ENCODE measurements around the gene CACNA2D4. TPM values are rescaled to one million over a fixed set of nuclear protein-coding genes. Genes with fewer than 3 reads are reported as not detected.

Gene CACNA2D4
- total and polyA plus RNA-seq, 2 of the 13 experiments (the other 11 are each of a cell fraction or from before 2014, with no cell fraction given): 14.2 to 136 TPM

DNA sequence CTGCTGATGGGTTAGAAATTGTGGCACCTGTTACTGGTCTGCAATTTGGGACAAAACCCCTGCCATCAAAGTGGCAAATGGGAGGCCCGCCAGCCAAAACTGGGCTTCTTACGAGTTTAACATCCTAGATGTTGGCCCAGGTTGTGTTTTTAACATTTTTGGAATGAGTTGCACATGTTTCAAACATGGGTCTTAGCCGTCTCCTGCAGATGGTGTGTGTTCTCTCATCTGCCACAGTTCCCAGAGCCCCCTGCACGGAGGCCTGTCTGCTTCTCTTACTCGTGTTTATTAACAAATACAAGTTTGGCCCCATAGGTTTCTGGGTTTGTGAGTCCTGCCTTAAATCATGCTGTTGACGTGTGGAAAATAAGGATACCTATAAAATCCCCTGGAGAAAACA lies 46.5 kb downstream of the CACNA2D4 start:
- H3K36me3 ChIP-seq (replicated peaks in 1 of 2; ENCODE audit: control insufficient read depth in 1 of 2, insufficient read depth in 2 of 2, low read length in 2 of 2): no peaks in the 10 kb centered on the region
- TF ChIP-seq ZNF333 (CRISPR knock-in tag; IDR thresholded peaks at IDR 0.05; ENCODE audit: borderline replicate concordance) (no peak), ZNF577 (CRISPR knock-in tag; IDR thresholded peaks at IDR 0.05; ENCODE audit: borderline replicate concordance, low read depth) (no peak), SALL1 (CRISPR knock-in tag; IDR thresholded peaks at IDR 0.05) (no peak)
- TF ChIP-seq, protein P1, sequence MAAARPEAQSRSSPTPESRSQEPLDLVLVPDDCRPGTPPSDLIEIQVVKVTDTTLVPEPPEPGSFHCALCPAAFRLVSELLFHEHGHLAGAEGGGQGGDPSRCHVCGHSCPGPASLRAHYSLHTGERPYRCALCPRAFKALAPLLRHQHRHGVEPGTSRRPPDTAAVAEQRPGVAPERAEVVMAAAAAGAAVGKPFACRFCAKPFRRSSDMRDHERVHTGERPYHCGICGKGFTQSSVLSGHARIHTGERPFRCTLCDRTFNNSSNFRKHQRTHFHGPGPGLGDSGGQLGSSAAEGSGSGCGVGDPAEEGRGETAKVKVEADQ (CRISPR knock-in tag; IDR thresholded peaks at IDR 0.05; ENCODE audit: borderline replicate concordance): no peak
- no peak overlapping the region for H3K4me3 ChIP-seq (replicated peaks in 1 of 3; ENCODE audit: insufficient read depth in 1 of 3, low read depth in 2 of 3, low read length in 3 of 3)
- no peaks in the 10 kb centered on the region for H3K9me3 ChIP-seq (ENCODE audit: low read length)
- FAIRE-seq (no peak), ATAC-seq (no peak), DNase-seq (ENCODE audit: low spot score) (no peak)
- H3K79me2 ChIP-seq (ENCODE audit: insufficient read depth, low read length): no peaks in the 10 kb centered on the region
- ChIA-PET CTCF (ENCODE audit: low intra/inter-chr PET ratio, low total read pairs) (no interaction called here), POLR2A (no interaction called here)
- no peak overlapping the region for H3K9ac ChIP-seq (ENCODE audit: insufficient read depth, low read depth, low read length)
- intact Hi-C loops (cut with micrococcal nuclease; ENCODE audit: unreplicated experiment) (no loop called here), in situ Hi-C loops (cut with HindIII; ENCODE audit: extremely low pct_ligation_motif_present, low pct_unique_long_range_greater_than_20kb) (no loop called here)
- no peak overlapping the region for H3K27ac ChIP-seq (ENCODE audit: extremely low read length, insufficient read depth, low read length)
- H4K20me1 ChIP-seq (ENCODE audit: insufficient read depth, low read length): no peaks in the 10 kb centered on the region
- WGBS (ENCODE audit: low lambda C conversion rate): 52% methylated on average over 6 of the region's 6 CpGs
- no peak overlapping the region for H2AFZ ChIP-seq (ENCODE audit: low read length)
- peaks cover 2 to 12% of the 10 kb centered on the region in 2 experiments; a peak in 4 of 5 replicates for H3K27me3 ChIP-seq (ENCODE audit: control insufficient read depth in 1 of 2, insufficient read depth in 2 of 2, low read length in 2 of 2)
- no TSS peak for BruUV-seq (replicated peaks)
- H3K4me2 ChIP-seq (ENCODE audit: low read depth, low read length): no peak overlapping the region
- peaks cover 19% of the 10 kb centered on the region for H3K4me1 ChIP-seq (ENCODE audit: insufficient read depth, low read length)

DNA sequence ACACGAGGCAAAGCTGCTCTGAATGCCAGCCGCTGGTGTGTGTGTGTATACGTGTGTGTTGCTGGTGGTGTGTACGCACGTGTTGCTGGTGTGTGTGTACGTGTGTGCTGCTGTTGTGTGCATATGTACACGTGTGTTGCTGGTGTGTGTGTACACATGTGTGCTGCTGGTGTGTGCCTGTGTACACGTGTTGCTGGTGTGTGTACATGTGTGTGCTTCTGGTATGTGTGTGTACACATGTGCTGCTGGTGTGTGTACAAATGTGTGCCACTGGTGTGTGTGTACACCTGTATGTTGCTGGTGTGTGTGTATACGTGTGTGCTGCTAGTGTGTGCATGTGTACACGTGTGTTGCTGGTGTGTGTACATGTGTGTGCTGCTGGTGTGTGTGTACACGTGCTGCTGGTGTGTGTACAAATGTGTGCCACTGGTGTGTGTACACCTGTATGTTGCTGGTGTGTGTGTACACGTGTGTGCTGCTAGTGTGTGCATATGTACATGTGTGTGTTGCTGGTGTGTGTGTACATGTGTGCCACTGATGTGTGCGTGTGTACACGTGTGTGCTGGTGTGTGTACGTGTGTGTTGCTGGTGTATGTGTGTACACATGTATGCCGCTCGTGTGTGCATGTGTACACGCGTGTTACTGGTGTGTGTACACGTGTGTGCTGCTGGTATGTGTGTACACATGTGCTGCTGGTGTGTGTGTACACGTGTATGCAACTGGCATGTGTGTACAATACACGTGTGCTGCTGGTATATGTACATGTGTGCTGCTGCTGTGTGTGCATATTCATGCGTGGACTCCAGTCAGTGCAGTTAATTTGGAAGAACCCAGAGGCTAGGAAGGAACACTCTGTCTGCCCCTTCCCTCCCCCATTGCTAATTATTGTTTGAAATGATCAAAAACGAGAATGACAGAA lies 47.2 kb downstream of the CACNA2D4 start:
- ChIA-PET CTCF (ENCODE audit: low intra/inter-chr PET ratio, low total read pairs) (no interaction called here), POLR2A (no interaction called here)
- Histone ChIP-seq H3K9me3 (ENCODE audit: low read length) (no peaks in the 10 kb centered on the region), H3K4me2 (ENCODE audit: low read depth, low read length) (no peak overlapping the region), H3K9ac (ENCODE audit: insufficient read depth, low read depth, low read length) (no peak overlapping the region), H4K20me1 (ENCODE audit: insufficient read depth, low read length) (no peaks in the 10 kb centered on the region), H3K4me3 (replicated peaks in 1 of 3; ENCODE audit: insufficient read depth in 1 of 3, low read depth in 2 of 3, low read length in 3 of 3) (no peak overlapping the region), H3K27ac (ENCODE audit: extremely low read length, insufficient read depth, low read length) (no peak overlapping the region), H3K36me3 (replicated peaks in 1 of 2; ENCODE audit: control insufficient read depth in 1 of 2, insufficient read depth in 2 of 2, low read length in 2 of 2) (no peaks in the 10 kb centered on the region), H3K4me1 (ENCODE audit: insufficient read depth, low read length) (peaks cover 14% of the 10 kb centered on the region), H3K79me2 (ENCODE audit: insufficient read depth, low read length) (no peaks in the 10 kb centered on the region), H3K27me3 (ENCODE audit: control insufficient read depth in 1 of 2, insufficient read depth in 2 of 2, low read length in 2 of 2) (peaks cover 2 to 12% of the 10 kb centered on the region in 2 experiments; a peak in 4 of 5 replicates), H2AFZ (ENCODE audit: low read length) (no peak overlapping the region)
- intact Hi-C loops (cut with micrococcal nuclease; ENCODE audit: unreplicated experiment) (no loop called here), in situ Hi-C loops (cut with HindIII; ENCODE audit: extremely low pct_ligation_motif_present, low pct_unique_long_range_greater_than_20kb) (no loop called here)
- no peak for FAIRE-seq
- no peak for ATAC-seq
- 0 out of 2 replicates have a peak, but pooled peaks have one; percentile 34 for TF ChIP-seq SP2 (CRISPR knock-in tag; IDR thresholded peaks at IDR 0.05)
- no peak for TF ChIP-seq TBP (CRISPR knock-in tag; IDR thresholded peaks at IDR 0.05)
- TF ChIP-seq ZNF460 (CRISPR knock-in tag; IDR thresholded peaks at IDR 0.05; ENCODE audit: borderline replicate concordance): no peak
- TF ChIP-seq, protein P2, sequence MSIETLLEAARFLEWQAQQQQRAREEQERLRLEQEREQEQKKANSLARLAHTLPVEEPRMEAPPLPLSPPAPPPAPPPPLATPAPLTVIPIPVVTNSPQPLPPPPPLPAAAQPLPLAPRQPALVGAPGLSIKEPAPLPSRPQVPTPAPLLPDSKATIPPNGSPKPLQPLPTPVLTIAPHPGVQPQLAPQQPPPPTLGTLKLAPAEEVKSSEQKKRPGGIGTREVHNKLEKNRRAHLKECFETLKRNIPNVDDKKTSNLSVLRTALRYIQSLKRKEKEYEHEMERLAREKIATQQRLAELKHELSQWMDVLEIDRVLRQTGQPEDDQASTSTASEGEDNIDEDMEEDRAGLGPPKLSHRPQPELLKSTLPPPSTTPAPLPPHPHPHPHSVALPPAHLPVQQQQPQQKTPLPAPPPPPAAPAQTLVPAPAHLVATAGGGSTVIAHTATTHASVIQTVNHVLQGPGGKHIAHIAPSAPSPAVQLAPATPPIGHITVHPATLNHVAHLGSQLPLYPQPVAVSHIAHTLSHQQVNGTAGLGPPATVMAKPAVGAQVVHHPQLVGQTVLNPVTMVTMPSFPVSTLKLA (IDR thresholded peaks at IDR 0.05): peak; percentile 99
- 0 out of 2 replicates have a peak, but pooled peaks have one; percentile 35 for TF ChIP-seq CENPT (CRISPR knock-in tag; IDR thresholded peaks at IDR 0.05; ENCODE audit: low read depth)
- WGBS (ENCODE audit: low lambda C conversion rate): 45% methylated on average over 21 of the region's 24 CpGs
- no TSS peak for BruUV-seq (replicated peaks)
- no peak for DNase-seq (ENCODE audit: low spot score)
